Measurements from ENCODE around the gene UIMC1.

Gene UIMC1

DNA sequence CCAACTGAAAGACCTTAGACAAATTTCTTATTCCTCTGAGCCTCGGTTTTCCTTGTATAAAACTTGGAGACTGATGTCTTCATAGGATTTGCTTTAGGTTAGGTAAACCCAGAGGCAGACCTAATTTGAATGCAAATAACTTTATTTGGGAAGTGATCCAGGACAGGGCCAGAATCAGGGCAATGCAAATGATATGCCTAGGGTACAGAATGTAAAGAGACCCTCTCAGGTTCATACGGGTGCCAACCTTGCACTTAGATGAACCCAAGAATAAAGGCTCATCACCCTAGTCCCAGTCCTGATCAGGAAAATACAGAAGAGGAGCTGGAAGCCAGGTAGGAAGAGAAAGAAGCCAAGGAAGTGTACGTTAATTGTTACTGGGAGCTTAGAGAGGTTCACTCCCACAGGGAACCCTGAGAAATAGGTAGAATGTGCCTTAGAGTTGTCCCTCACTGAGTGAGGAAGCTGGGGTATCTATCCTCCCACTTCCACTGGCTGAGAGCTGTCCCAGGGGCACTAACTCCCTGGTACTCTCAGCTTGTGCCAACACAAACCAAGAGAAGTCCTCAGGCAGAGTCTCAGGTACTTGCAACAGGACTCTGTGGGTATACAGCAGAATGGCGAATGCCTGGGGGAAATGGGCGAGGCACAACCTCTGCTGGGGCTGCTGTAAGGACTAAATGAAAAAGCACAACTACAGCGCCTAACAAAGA is 104.3 kb downstream of the UIMC1 start:
- no peak for DNase-seq (ENCODE audit: low spot score)

DNA sequence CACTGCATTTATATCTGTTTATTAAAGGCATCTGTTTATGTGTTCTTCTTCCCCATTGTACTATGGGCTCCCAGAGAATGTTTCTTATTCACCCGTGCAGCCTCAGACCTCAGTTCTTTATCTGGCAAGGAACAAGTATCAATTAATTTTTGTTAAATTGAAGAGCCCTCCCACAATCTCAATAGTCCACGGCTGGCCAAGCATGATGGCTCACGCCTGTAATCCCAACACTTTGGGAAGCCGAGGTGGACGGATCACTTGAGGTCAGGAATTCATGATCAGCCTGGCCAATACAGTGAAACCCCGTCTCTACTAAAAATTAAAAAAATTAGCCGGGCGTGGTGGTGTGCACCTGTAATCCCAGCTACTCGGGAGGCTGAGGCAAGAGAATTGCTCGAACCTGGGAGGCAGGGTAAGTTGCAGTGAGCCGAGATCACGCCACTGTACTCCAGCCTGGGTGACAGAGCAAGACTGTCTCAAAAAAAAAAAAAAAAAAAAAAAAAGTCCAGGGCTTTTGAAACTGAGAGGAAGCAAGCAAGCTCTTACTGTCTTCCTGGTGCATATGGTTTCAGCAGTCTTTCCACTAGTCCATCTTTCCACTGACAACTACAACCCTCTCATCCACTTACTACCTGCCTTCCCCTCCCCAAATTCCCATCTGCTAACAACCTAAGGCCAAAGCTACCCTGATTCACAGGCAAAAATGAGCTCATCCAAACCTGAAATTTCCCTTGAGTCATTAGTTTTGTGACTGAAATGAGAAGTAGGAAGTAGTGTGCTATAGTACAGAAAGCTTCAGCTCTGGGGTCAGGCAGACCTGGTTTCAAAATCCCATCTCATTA is 105.1 kb downstream of the UIMC1 start:
- DNase-seq (ENCODE audit: low spot score) = no peak

DNA sequence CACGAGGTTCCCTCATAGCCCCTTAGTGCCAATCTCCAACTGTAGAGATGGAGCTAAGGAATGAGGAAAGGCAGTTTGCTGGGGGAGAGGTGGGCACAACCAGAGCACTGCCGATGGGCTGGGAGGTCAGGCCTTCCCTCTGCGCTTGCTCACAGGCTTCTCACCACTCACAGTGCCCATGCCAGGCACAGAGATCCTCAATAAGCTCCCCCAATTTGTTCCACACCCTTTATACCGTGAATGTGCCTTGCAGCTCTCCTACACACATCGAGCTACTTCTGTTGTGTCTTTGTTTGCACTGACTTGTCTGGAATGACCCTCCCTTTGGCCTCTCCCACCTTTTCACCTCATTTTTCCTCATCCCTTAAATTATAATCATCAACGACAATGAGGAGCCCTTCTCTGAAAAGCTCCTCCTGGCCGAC is 105.8 kb downstream of the UIMC1 start:
- DNase-seq (ENCODE audit: low spot score) = no peak

DNA sequence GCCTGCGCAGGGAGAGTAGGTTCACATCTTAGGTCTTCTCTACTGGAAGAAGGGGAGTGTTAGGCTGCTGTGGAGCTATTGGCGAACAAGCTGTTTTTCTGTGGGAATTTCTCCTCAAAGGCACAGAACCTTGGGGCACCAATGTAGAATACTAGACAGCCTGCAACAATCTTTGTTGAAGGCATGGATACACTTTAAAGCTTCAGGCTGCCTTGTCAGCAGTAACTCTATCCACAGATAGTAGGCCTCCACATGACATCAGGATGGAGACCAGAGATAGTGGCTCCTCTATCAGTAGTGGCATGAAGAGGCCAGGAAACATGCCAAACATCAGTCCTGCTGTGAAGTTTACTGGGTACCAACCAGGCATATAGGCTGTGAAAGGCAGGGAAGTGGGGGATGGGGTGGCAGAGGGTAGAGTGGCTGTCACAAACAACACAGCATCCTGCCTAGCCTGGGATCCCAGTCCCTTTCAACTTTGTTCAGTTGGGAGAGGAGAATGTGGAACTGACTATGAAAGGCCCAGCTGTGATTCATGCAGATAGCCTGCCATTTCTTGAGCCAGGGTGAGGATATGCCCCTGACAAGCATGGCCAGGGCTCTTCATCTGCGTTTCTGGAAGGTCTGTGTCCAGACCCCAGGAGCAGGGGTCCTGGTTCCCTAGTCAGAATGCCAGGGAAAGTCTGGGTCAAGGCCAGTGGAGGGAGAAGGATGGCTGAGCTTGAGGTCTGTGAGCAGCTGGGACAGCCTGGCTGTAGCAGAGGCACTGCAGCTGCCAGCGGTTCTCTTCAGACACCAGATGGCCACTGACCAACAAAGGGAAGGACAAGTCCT is 106.4 kb downstream of the UIMC1 start:
- DNase-seq (ENCODE audit: low spot score) = no peak

DNA sequence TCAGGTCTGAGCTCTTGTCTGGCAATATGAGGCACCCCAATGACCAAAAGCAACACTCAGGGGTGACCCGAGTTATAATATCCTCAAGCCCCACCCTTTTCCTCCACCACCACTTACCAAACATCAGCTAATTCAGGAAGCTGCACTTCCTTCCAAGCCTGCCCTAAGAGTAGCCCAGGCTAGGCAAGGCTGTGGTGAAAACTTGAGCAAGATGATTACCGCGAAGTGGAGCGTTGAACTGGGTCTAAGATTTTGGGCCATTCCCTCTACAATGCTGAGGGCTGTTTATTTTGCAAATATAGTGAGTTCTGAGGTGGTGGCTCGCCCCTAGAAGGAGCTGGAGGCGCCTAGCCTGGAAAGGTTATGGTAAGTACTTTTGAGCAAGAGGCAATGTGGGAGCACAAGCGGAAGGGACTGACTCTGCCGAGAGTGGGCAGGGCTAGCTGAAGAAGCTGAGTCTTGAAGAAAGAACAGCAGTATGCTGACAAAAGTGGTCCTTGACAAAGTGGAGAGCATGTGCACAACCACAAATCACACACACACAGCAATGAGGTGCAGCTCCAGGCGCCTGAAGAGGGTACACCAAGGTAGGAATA is 107.2 kb downstream of the UIMC1 start, which contains the start of gene HK3:
TSS of gene HK3 (minus strand) at position 51 of the 596 bp plus-strand sequence. CDS start 3,187 bp downstream, outside the sequence.
- DNase-seq (ENCODE audit: low spot score) = no peak

DNA sequence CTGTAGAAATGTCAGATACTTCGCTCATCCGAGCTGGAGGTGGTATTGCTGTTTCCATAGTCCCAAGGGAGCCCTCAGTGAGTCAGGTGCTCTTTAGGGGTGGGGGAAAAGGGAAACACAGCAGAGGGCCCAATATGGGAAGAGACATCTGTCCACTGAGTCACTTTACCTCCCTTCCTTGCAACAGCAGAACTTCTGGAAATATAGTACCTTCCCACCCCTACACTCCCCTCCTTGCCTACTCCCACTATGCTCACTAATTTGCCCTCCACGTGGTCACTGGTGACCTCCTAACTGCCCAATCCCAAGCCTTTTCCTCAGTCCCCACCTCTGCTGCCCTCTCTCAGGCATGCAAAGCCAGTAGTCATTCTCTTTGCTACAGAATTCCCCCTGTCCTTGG is 109.3 kb downstream of the UIMC1 start:
- no peak for DNase-seq (ENCODE audit: low spot score)

DNA sequence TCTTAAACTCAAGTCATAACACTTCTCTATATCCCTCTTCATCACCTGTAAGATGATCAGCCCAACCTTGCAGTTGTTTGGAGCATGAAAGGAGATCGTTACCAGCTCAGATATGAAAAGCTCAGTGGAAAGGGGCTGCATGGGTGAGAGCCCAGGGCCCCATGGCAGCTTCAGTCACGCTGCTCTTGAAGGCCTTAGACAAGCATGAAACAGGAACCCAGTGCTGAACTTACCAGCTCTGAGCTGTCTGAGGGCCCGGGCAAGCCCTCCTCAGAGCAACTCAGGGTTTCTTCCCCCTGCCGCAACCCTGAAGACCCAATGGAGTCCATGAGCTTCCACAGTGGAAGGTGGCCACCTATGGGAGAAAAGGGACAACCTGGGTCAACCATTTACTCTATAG is 110.7 kb downstream of the UIMC1 start:
- DNase-seq (ENCODE audit: low spot score) = no peak

DNA sequence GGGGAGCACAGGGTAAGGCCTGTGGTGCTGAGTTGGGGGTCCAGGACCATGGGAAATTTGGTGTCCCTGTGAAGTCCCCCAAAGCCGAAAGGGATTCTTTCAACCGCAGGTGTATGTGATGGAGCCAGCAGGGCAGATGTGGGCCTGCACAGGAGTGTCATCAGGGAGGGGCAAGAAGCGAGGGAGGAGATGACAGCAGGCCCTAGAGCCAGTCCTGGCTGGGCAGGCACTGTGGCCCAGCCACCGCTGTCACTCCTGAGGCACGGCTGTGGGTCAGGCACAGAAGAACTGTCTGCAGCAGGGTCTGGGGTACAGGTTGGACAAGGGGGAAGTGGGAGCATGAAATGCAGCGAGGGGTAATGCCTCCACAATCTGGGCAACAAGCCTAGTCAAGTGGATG is 112.3 kb downstream of the UIMC1 start:
- no peak for DNase-seq (ENCODE audit: low spot score)

DNA sequence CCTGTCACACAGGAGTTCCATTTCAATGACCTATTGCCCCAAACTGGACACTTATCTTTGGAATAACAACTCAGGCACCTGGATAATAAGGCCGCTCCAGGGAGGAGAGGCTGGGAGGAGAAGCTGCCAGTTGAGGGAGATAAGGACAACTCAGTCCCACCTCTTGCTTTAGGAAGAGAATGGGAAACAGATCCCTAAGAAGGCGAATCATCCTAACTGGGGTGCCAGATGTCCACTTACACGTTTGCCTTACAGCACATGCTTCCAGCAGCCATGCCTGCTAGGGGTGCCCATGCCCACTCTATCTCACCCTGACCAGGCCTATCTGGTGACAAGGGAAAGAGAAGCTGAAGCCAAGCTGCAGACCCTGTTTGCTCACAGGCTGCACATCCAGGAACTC is 113.9 kb downstream of the UIMC1 start:
- no peak for DNase-seq (ENCODE audit: low spot score)

DNA sequence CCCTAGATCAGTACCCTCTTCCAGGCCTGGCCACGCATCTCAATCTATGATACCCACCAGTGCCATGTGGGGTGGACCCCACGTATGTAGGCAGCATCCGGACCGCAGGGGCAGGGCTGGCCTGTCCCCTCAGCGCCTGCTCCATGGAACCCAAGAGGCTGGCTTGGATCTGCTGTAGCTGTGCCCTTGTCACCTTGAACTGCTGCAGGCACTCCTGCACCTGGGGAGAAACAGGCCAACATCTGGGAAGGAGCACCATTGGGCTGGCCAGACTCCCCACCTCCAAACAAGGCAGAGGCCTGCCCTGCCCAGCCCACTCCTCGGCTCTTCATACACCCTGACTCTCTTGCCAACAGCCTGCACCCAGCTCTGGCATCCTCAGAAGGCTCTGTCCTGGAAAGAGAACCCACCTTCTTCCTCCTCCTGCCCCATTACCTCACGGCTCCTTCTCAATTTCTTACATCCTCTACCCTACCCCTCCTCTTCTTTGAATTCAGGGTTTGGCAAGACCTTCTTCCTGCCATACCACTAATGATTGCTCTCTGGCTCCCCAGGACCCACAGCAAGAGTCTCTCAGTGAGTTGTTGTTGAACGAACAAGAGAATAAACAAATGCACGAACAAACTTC is 115.1 kb downstream of the UIMC1 start:
- DNase-seq (ENCODE audit: low spot score) = no peak

DNA sequence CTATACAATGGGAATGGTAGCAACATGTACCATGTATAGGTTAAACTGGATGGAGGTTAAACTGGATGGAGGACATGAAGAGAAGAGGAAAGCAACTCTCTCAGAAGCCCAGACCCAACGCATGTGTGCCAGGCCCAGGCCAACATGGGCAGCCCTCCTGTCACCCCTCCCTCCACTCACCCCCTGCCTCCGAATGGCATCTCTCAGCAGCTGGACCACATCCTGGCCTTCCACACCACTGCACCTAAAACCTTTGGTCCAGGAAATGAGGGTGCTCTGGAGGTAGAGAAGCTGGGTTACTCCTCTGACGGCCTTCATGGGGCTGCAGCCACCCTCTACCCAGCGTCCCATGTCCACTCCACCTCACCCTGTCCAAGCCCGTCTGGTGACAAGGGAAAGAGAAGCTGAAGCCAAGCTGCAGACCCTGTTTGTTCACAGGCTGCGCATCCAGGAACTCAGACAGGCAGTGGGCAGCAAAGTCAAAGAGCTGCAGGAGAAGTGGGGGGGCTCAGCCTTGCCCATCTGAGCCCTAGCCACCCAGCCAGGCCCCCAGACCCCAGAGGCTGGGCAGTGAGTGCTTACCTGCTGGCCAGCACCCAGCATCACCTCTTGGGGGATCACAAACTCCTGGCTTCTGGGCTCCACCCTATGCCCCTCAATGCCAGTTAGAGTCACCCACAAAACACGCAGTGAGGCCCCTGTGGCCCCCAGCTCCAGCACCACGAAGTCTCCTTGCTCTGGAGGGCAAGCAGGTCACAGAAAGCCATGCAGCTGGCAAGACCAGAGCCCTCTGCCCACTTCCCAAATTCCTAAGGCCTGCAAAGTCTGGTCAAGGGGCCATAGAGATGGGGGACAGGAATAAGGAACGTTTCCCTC is 115.9 kb downstream of the UIMC1 start:
- DNase-seq (ENCODE audit: low spot score) = no peak

DNA sequence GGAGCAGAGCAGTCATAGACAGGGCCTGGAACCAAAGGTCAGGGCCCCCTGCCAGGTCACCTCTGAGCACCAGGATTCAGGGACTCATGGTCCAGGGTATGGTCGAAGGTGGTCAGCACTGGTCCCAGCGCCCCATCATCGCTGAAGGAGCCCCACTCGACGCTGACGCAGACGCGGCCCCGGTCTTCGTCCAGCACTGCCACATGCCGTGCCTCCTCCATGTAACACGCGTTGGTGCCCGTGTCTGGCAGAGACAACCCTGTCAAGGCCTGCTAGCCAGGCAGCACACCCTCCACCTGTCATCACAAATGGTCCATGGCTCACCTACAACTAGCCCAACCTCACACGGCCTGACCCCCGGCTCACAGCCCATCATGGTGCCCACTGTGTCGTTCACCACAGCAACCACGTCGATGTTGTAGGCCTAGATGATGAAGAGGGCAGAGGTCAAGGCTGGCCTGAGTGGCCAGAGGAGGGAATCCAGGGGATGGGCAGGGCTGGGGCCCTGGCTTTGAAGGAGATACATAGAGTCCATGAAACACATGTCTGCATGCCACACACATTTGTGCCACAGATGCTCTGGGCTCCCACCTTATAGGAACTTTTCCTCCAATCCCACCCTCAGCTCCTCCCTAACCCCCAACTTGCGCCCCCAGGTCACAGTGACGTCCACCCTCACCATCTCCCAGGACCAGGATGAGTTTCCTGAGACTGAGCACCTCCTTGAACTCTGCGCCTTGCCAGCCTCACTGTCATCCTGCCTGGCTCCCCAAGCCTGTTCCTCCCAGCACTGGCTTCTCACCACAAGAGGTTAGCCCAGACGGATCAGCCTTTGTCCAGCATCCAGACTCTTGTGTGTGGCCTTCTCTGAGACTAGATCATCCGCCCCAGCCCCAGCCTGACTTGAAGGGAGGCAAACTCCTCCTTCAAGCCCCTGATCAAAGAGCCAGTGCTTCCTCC is 117.0 kb downstream of the UIMC1 start:
- no peak for DNase-seq (ENCODE audit: low spot score)

DNA sequence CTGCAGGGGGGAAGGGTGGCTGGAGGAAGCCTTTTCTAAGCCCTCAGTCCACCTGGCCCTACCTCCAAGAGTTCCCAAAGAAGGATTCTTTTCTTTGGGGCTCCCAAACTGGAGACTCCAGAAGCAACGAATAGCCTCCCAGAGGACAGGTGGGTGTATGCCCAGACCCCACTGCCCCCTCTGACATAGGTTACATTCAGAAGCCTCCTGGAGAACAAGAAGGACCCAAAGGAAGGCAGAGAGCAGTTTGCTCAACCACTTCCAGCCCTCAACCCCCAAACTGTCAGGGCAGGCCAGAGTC is 117.8 kb downstream of the UIMC1 start:
- DNase-seq (ENCODE audit: low spot score) = no peak

DNA sequence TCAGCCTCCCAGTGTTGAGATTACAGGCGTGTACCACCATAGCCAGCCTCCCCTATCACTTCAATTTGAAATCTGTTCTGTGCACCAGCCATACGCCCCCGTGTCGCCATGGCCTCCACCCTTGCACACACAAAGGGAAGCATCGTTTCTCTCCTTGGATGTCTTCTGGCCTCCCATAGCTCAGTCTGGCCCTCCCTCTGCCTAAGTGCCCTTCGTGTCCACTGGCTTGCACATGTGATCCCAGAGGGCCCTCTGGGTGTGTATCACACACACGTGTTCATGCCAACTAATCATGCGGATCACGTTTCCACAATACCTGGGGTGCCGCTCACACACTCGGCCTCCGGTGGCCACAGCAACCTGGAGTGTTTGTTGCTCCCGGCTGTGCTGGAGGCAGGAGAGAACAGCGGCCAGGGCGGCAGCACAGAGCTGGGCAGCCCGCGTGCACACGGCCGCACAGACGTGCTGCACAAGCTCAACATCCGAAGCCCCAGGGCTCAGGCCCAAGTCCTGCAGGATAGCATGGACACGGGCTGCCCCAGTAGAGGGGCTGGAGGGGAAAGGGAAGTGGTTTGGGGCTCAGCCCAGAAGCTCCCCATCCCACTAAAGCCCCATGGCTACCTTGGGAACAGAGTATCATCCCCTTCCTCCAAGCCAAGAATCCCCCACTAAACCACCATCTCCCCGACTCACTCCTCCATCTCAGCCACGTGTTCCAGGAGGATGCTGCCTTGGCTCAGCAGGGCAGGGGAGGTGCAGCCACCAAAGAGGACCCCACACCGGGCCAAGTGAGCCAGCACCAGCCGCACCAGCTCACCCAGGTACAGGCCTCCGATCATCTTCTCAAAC is 118.3 kb downstream of the UIMC1 start:
- DNase-seq (ENCODE audit: low spot score) = no peak

DNA sequence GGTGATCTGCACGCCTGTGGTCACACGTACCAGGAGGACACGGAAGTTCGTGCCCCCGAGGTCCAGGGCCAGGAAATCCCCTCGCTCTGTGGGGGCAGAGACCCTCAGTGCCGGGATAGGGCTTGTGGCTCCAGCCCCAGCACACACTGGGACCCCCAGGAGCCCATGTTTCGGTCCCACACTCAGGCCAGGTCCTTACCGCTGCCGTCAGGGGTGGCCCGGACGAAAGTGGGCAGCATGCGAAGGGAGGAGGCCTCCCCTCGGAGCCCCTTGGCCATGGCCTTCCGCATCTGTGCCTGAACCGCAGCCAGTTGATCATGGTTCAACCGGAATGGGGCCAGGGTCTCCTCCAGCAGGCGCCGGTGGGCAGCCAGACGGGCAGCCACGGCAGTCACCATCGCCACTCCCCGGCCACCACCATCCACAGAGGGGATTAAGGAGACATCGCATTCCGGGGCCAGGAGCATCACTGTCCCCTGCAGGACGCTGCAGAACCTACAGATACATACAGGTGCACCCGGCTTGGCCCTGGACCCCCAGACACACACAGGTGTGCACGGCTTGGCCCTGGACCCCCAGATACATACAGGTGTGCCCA is 119.2 kb downstream of the UIMC1 start:
- no peak for DNase-seq (ENCODE audit: low spot score)

DNA sequence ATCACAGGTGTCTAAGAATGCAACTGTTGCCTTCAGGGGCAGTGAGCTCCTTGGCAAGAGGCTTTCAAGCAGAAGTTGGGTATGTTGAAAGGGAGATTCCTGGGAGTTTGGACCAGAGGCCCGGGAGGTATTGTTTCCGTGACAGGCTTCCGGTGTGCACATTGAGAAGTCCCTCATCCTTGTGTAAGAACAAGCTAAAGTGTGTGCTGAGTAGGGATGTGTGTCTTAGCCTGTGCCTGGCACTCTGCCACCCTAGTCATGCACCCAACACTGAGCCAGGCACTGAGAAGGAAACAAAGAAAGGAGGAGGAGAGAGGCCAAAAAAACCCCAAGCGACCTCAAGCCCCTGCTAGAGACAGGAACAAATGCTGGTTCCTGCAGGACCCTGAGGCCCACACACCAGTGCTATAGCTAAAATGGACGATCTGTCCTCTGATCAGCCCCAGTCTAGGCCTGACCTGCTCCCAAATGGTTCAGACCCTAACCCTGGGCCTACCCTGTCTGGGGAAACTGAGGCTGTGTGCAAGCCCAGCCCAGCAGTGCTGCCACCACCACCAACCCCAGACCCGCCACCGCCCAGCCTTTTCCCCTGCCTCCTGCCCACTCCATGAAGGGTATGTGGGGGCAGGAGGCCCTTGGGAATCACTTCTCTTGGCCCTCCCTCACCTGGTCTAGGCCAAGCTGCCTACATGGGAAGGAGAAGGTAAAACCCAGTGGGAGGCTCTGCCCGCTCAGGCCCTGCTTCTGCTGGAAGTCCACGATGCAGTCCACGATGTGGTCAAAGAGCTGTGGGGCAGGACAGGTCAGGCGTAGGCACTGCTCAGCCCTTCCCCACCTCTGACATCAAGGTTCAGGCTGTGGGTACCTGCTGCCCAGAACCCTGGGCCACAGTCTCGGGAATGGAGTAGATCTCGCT is 120.0 kb downstream of the UIMC1 start:
- no peak for DNase-seq (ENCODE audit: low spot score)

DNA sequence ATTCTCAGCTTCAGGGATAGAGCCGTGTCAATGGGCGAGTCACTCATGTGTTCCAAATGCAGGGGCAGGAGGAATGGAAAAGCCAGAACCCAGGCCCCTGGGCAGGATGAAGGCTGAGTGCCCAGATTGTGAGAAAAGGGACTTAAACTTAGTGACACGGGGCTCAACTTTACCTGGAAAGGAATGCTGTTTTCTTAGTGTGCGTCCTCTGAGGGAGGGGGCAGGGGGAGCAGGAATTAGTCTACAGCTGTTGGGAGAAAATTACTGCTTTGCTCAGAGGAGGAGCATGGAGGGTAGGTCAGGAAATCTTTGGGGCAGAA is 122.0 kb downstream of the UIMC1 start:
- no peak for DNase-seq (ENCODE audit: low spot score)
